Stimulated activated CD8-positive, alpha-beta memory T cell treated with anti-CD3 and anti-CD28 coated beads, Interleukin-15, amount 100 ng/mL, for 1 hour (primary cell): ENCODE results near the gene SGMS1.

Experiments
- DNase-seq: peaks from one replicate; pipeline ENCODE4 v3.0.0-alpha.2; 2020; ENCODE audit warnings: low read depth

The SGMS1 gene

GRCh38 chr10:50421026-50421719, 202.6 kb downstream of the SGMS1 start:
- DNase-seq = no peak

GRCh38 chr10:50420196-50420595, 203.6 kb downstream of the SGMS1 start:
- no peak for DNase-seq

- DNase-seq = no peak
These were observed 204.0 kb downstream of the SGMS1 start for GRCh38 chr10:50419756-50420155.

- DNase-seq = no peak
These were observed 204.7 kb downstream of the SGMS1 start for GRCh38 chr10:50419091-50419490.

DNA sequence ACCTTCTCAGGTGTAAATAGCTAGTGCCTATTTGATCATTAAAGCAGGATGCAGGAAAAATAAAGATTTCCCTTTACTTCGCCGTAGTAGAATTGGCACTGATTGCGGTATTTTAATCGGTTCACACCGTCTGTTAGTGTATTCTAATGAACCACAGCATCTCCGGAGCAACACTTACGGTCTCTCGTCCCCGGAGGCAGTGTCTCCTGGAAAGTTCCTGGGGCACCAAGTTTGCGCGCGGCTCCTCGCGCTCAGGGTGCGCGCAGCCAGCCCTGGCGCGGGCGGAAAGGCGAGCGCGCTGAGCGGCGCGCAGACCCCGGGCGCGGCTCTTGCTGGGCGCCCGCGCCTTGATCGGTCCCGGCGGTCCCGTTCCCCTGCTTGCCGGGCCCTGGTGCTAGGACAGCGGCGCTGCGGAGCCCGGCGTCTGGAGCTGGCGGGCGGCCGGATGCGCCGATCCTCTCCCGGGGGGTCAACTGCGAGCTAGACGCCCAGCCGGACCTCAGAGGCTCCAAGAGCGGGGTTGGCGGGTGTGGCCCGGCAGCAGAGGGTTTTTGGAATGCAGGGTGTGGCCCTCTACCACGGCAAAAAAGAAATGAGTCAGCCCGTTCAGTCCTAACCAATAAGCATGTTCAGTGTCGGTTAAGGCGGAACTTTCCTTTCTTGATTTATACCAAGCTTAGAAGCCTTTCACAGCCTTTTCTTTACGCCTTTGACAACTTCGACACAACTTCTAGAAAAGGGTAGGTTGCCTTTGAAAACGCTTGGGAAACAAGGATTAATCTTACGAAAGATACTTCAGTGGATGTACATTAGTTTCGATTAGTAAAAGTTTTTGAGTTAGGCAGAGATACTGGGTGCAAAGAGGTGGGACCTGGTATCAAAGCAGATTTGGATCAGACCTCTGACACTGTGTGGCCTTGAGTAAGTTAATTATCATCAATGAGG, 205.6 kb downstream of the SGMS1 start:
- DNase-seq = no peak

GRCh38 chr10:50417486-50417885, 206.3 kb downstream of the SGMS1 start:
- no peak for DNase-seq

DNA sequence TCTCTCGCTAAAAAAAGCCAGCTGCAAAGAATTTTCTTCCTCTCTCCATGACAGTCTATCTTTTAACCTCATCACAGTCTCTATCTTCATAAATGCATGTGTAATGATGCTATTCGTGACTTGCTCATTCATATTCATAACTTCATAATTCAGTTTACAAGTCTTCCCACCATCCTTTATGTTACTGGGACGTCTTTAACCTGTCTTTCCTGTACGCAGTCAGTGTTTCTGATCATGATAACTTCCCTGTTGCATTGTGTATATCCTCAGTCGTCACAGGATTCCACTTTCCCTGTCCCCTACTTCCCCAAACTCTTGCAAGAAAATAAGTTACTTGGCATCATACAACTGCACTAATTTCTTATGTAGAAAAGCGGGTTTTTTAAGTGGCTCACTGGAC, 206.9 kb downstream of the SGMS1 start:
- no peak for DNase-seq

DNA sequence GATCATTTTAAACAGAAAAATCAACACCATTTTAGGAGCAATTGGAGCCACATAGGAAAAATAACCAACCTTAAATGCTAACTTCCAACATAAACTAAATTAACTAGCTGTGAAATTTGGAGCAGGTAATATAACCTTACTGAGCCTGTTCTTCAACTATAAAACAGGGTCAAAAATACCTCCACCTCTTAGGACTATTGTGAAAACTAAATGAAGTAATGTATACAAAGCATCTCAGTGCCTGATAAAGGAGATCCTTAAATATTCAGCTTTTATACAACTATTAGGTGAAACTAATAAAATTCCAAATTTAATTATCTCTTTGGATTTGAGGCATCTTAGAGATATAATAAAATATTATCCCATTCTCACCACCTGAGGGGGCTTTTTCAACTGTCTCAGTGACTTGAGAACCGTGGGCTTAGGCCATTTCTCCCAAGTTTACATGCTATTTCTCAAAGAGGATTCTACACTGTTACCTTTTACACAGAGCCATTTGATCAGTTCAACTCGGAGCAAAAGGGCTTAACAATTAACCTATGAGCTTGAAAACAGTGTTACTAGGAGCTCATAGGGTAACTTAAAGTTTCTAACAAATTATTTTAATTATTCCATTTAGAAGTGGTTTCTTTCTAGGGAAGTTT, 207.5 kb downstream of the SGMS1 start:
- DNase-seq = no peak

- no peak for DNase-seq
These were observed 208.5 kb downstream of the SGMS1 start for GRCh38 chr10:50415292-50415691.

DNA sequence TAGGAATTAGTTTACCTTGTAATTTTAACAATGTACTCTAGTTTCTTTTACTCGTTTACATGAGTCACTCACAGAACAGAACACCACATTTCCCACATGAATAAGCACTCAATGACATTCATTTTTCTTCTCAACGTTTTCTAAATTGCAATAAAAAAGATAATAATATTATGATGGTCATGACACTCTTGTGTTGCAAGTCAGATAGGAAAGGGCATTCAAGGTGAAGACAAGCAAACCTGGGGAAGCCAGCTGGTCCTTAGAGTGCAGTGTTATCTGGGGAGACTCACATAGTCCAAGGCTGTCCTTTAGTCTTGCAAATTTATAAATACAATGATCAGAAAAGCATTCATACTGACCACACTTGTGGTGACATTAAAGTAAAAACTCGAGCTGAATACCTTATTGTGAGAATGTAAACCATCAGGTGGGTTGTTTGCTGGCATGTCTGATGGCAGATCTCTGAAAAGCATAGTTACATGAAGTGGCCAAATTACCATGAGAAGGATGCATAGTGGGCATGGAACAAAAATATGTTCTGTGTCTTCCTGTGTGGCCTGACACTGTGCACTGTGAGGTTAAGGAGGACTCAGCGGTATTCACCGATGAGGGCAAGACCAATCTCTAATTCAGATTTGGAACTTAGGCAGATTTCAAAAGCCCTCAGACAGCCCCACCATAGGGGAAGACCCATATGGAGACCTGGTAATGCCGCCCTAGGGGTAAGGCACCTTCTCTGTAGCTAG, 213.5 kb downstream of the SGMS1 start:
- no peak for DNase-seq

GRCh38 chr10:50407076-50407801, 216.5 kb downstream of the SGMS1 start:
- DNase-seq = no peak

- no peak for DNase-seq
These were observed 217.2 kb downstream of the SGMS1 start for GRCh38 chr10:50406457-50407070.

- DNase-seq = no peak
These were observed 218.0 kb downstream of the SGMS1 start for GRCh38 chr10:50405723-50406122.

DNA sequence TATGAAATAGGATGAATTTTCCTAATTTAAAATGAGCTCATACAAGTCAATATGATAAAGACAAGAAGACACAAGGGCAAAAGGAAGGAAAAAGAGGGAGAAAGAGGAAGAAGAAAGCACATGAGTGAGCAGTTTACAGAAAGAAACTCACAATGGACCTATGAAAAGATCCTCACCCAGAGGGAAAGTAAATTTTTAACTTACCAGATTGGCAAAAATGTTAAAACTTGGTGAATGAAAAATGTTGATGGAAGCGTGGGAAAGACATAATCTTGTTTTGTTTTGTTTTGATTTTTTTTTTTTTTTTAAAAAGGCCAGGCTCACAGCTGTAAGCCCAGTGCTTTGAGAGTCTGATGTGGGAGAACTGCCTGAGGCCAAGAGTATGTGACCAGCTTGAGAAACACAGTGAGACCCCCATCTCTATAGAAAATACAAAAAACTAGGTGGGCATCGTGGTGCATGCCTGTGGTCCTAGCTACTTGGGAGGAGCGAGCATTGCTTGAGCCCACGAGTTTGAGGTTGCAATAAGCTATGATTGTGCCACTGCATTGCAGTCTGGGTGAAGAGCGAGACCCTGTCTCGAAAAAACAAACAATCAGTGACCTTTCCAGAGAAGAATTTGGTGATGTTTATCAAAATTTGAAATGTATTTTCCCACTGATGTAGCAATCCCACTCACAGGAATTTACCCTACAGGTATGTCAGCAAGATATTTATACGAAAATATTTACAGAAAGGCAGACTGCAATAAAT, 219.6 kb downstream of the SGMS1 start:
- DNase-seq = no peak

GRCh38 chr10:50403074-50403473, 220.7 kb downstream of the SGMS1 start:
- no peak for DNase-seq

DNA sequence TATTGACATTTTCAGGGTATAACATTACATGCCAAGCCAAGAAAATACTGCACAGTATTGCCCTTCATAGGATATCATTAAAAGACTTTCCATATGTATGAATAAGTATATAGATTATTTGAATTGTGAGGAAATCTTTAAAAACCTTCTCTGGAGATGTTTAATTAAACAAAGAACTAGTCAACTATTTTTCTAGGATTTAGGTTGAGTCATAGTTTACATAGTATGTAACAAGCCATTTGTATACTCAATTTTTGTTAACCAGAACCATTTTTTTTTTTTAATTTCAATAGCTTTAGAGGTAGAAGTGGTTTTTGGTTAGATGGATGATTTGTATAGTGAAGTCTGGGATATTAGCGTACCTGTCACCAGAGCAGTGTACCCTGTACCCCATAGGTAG, 221.3 kb downstream of the SGMS1 start:
- DNase-seq = no peak

- DNase-seq = no peak
These were observed 223.1 kb downstream of the SGMS1 start for GRCh38 chr10:50400694-50401093.

- DNase-seq = no peak
These were observed 224.9 kb downstream of the SGMS1 start for GRCh38 chr10:50398823-50399222.

DNA sequence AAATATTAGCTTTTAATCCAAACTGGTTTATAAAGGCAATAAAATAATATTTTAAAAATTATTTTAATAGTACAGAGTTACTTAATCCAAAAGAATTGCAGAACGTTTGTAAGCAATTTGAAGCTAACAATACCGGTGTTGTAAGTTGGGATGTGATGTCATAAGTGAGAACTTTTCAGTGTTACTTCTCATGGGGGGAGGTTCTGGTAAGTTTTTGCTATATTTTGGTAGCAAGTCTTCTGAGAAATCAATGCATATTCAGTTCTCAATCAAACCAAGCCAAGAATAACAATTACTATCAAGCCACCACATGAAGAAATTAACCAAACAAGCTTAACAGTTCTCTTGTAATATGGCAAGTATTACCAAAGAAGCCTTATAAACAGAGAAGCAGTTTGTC, 225.4 kb downstream of the SGMS1 start:
- DNase-seq = no peak
